Measurements from ENCODE around the gene TUBA3D. TPM values are rescaled to one million over a fixed set of nuclear protein-coding genes. Genes with fewer than 3 reads are reported as not detected.
"Not testable (repeated sequence)": the region's sequence is repeated elsewhere in the genome, so short reads cannot be mapped to it uniquely, and the experiment has no call there.

TUBA3D gene
- total and polyA plus RNA-seq, 4 donors = 0.02 TPM; not detected in 3

GRCh38 chr2:131531547-131532185 is 55.7 kb downstream of the TUBA3D start:
- not testable (repeated sequence) for H3K4me3 ChIP-seq; H3K36me3 ChIP-seq (ENCODE audit: control insufficient read depth in 4 of 4, insufficient read depth in 4 of 4, low read length in 4 of 4); H3K4me1 ChIP-seq (ENCODE audit: control insufficient read depth in 5 of 5, insufficient read depth in 5 of 5, low read length in 5 of 5); H3K9ac ChIP-seq (ENCODE audit: insufficient read depth in 1 of 2, low read length in 2 of 2); H3K27ac ChIP-seq (ENCODE audit: low read depth in 1 of 2, low read length in 1 of 2); H3K27me3 ChIP-seq (ENCODE audit: control insufficient read depth in 3 of 3, insufficient read depth in 3 of 3, low read length in 2 of 3); DNase-seq; ATAC-seq (ENCODE audit: insufficient read depth, low FRiP score); H3K9me3 ChIP-seq (ENCODE audit: control insufficient read depth in 4 of 4, insufficient read depth in 3 of 4, low read length in 3 of 4)
- 88 to 94% methylated on average over 6 to 9 of the region's 11 CpGs for WGBS, 2 donors

Other genes starting within 250 kb of the TUBA3D start
- gene RAB6D, start 112.0 kb upstream of the TUBA3D start, total RNA-seq = under 1 TPM in 1 of 2 donors, not detected in 1; 0.09 TPM
- gene RAB6D, start 112.0 kb upstream of the TUBA3D start, polyA plus RNA-seq = under 1 TPM in 1 of 2 donors, not detected in 1; 0.01 TPM
- gene MZT2A, start 16.3 kb downstream of the TUBA3D start, total RNA-seq = 10 to 100 TPM; 29.5 to 57.0 TPM
- 10 to 100 TPM; 76.9 to 77.4 TPM for gene MZT2A, start 16.3 kb downstream of the TUBA3D start, polyA plus RNA-seq
- gene CCDC74A, start 51.8 kb downstream of the TUBA3D start, total RNA-seq = 10 to 100 TPM; 13.7 to 15.1 TPM
- gene CCDC74A, start 51.8 kb downstream of the TUBA3D start, polyA plus RNA-seq = 1 to 10 TPM; 8.1 to 9.2 TPM

All from lung (tissue), 10 donors.